NOMO-1 treated with DMSO at 0.1 percent for 48 hours (cell line): ENCODE results near the gene GPRC5C.
"Not testable (repeated sequence)": the region's sequence is repeated elsewhere in the genome, so short reads cannot be mapped to it uniquely, and the experiment has no call there.

Experiments used
- DNase-seq: peaks from one replicate; lab custom pipeline; 2025; ENCODE audit not compliant: unreplicated experiment; lab: John Stamatoyannopoulos, UW

The GPRC5C gene

GRCh38 chr17:74467221-74467951 lies 35.5 kb downstream of the GPRC5C start:
- peak; percentile 62 for DNase-seq

- no peak for DNase-seq
Observed at GRCh38 chr17:74471341-74471740, 39.5 kb downstream of the GPRC5C start.

GRCh38 chr17:74472890-74473289 lies 41.0 kb downstream of the GPRC5C start:
- DNase-seq: no peak

GRCh38 chr17:74473294-74473693 lies 41.4 kb downstream of the GPRC5C start:
- no peak for DNase-seq

- no peak for DNase-seq
Observed at GRCh38 chr17:74474043-74474792, 42.3 kb downstream of the GPRC5C start.

- no peak for DNase-seq
Observed at GRCh38 chr17:74475189-74475588, 43.3 kb downstream of the GPRC5C start.

GRCh38 chr17:74477411-74477810 lies 45.5 kb downstream of the GPRC5C start:
- DNase-seq: no peak

- DNase-seq: peak; percentile 78
Observed at GRCh38 chr17:74478420-74479100, 46.7 kb downstream of the GPRC5C start.

- DNase-seq: no peak
Observed at GRCh38 chr17:74480290-74480689, 48.4 kb downstream of the GPRC5C start.

GRCh38 chr17:74481621-74482020 lies 49.7 kb downstream of the GPRC5C start:
- no peak for DNase-seq

GRCh38 chr17:74484066-74484465 lies 52.2 kb downstream of the GPRC5C start:
- DNase-seq: no peak

GRCh38 chr17:74485022-74485743 lies 53.3 kb downstream of the GPRC5C start:
- no peak for DNase-seq

GRCh38 chr17:74485841-74486240 lies 54.0 kb downstream of the GPRC5C start:
- no peak for DNase-seq

GRCh38 chr17:74488276-74488675 lies 56.4 kb downstream of the GPRC5C start:
- DNase-seq: not testable (repeated sequence)

GRCh38 chr17:74490716-74491115 lies 58.8 kb downstream of the GPRC5C start:
- no peak for DNase-seq

- peak; percentile 45 for DNase-seq
Observed at GRCh38 chr17:74491626-74492025, 59.7 kb downstream of the GPRC5C start.

GRCh38 chr17:74493331-74493833 lies 61.5 kb downstream of the GPRC5C start:
- DNase-seq: peak; percentile 61
